Hepatocyte (in vitro differentiated cells): ENCODE measurements around the gene LRRC61. TPM values are rescaled to one million over a fixed set of nuclear protein-coding genes. Genes with fewer than 3 reads are reported as not detected.
"Not testable (repeated sequence)": the region's sequence is repeated elsewhere in the genome, so short reads cannot be mapped to it uniquely, and the experiment has no call there.

Experiments
- DNase-seq: peaks from one replicate; pipeline ENCODE4 v3.0.0-alpha.2; 2016; ENCODE audit warnings: low spot score
- H2AFZ ChIP-seq: fragments of 200-600 bp; sonication (generic); 2 replicates; pipeline ENCODE4 v1.6.0; 2016; ENCODE audit warnings: antibody characterized with exemption, mild to moderate bottlenecking
- H3K27ac ChIP-seq: fragments of 200-600 bp; sonication (generic); 2 replicates; pipeline ENCODE4 v1.5.1; 2016; ENCODE audit warnings: mild to moderate bottlenecking
- H3K27me3 ChIP-seq: fragments of 200-600 bp; sonication (generic); 2 replicates; pipeline ENCODE4 v1.6.1; 2016
- H3K36me3 ChIP-seq: fragments of 200-600 bp; sonication (generic); replicated peaks from 2 replicates; pipeline ENCODE4 v1.5.1; 2016; ENCODE audit warnings: low read depth; ENCODE audit not compliant: insufficient read depth
- H3K4me1 ChIP-seq: fragments of 200-600 bp; sonication (generic); 2 replicates; pipeline ENCODE4 v1.5.1; 2016; ENCODE audit warnings: mild to moderate bottlenecking, moderate library complexity; ENCODE audit not compliant: insufficient read depth
- H3K4me2 ChIP-seq: fragments of 200-600 bp; sonication (generic); 2 replicates; pipeline ENCODE4 v1.6.0; 2016
- H3K4me3 ChIP-seq: fragments of 200-600 bp; sonication (generic); 2 replicates; pipeline ENCODE4 v1.5.1; 2016; ENCODE audit warnings: mild to moderate bottlenecking
- H3K79me2 ChIP-seq: fragments of 200-600 bp; sonication (generic); 2 replicates; pipeline ENCODE4 v1.6.0; 2017; ENCODE audit warnings: mild to moderate bottlenecking
- H3K9me2 ChIP-seq: fragments of 200-600 bp; sonication (generic); replicated peaks from 2 replicates; pipeline ENCODE4 v1.6.0; 2017; ENCODE audit warnings: mild to moderate bottlenecking; ENCODE audit not compliant: insufficient read depth
- H3K9me3 ChIP-seq: fragments of 200-600 bp; sonication (generic); 2 replicates; pipeline ENCODE4 v1.5.1; 2016; ENCODE audit warnings: low read depth, mild to moderate bottlenecking
- H4K20me1 ChIP-seq: fragments of 200-600 bp; sonication (generic); 2 replicates; pipeline ENCODE4 v1.6.0; 2016; ENCODE audit warnings: mild to moderate bottlenecking; ENCODE audit not compliant: insufficient read depth, poor library complexity, severe bottlenecking
- CTCF ChIP-seq: fragments of 200-600 bp; sonication (generic); IDR thresholded peaks from 2 replicates; pipeline ENCODE4 v1.5.1; 2016; ENCODE audit warnings: antibody characterized with exemption, mild to moderate bottlenecking; ENCODE audit not compliant: poor library complexity
- EZH2 ChIP-seq: fragments of 200-600 bp; sonication (generic); IDR thresholded peaks from 2 replicates; pipeline ENCODE4 v1.6.1; 2016; ENCODE audit warnings: antibody characterized with exemption, mild to moderate bottlenecking, borderline replicate concordance
- EZH2phosphoT487 ChIP-seq: fragments of 200-600 bp; sonication (generic); IDR thresholded peaks from one replicate; pipeline ENCODE4 v1.6.1; 2018; ENCODE audit warnings: antibody characterized with exemption, mild to moderate bottlenecking, low read depth, moderate library complexity; ENCODE audit not compliant: unreplicated experiment, severe bottlenecking
- WGBS: methylation state at CpG from one replicate; pipeline ENCODE4 v1.1.6; 2016; ENCODE audit warnings: low lambda C conversion rate; ENCODE audit errors: missing lambda C conversion rate; 5-methylcytosine and 5-hydroxymethylcytosine counted together
- polyA plus RNA-seq: library from polyadenylated mRNA; unstranded; fragments of >200 nt; fragmentation: Nextera tagmentation; extraction: Ambion mirVana; gene quantifications from 2 replicates; pipeline ENCODE4 v1.2.1, GENCODE V29; 2016
- total RNA-seq: library from RNA; depleted of rRNA; stranded (reverse); fragments of >200 nt; gene quantifications from 2 replicates; pipeline ENCODE4 v1.2.3, GENCODE V29; 2014

LRRC61 gene
- total and polyA plus RNA-seq, 2 experiments from 2014 or later, result 23.4 to 38.7 TPM

DNA sequence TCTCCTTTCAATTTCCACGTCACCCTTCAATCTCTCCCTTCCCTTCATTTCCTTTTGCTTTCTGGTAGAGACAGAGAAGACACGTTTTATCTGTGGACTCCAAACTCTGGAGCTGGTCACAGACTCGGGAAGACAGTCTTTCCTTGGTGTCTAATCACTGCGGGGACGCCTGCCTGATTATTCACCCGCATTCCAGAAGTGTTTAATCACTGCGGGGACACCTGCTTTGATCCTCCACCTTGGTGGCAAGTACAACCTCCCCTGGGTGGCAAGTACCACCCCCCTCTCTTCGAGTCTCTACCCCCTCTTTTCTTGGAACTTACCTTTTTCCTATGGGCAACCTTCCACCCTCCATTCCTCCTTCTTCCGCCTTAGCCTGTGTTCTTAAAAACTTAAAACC is 15.3 kb upstream of the LRRC61 start:
- no peaks in the 10 kb centered on the region for H3K4me1 ChIP-seq

GRCh38 chr7:150308575-150308974 is 14.6 kb upstream of the LRRC61 start:
- Histone ChIP-seq H3K4me1 (no peaks in the 10 kb centered on the region), H2AFZ (no peak overlapping the region), H3K4me2 (no peak overlapping the region), H4K20me1 (no peaks in the 10 kb centered on the region), H3K79me2 (no peaks in the 10 kb centered on the region), H3K36me3 (no peaks in the 10 kb centered on the region), H3K9me3 (no peaks in the 10 kb centered on the region), H3K27me3 (no peaks in the 10 kb centered on the region), H3K4me3 (no peak overlapping the region), H3K27ac (no peak overlapping the region), H3K9me2 (no peaks in the 10 kb centered on the region)
- TF ChIP-seq EZH2, result no peak
- no peak for DNase-seq

More for the DNA sequence above, 15.3 kb upstream of the LRRC61 start:
- Histone ChIP-seq H3K9me3 (no peaks in the 10 kb centered on the region), H3K27ac (no peak overlapping the region), H3K9me2 (no peaks in the 10 kb centered on the region), H3K4me3 (no peak overlapping the region), H3K79me2 (no peaks in the 10 kb centered on the region), H3K27me3 (no peaks in the 10 kb centered on the region), H3K4me2 (no peak overlapping the region), H4K20me1 (no peaks in the 10 kb centered on the region), H2AFZ (no peak overlapping the region), H3K36me3 (no peaks in the 10 kb centered on the region)
- 82% methylated on average over 9 of the region's 9 CpGs for WGBS
- TF ChIP-seq CTCF (no peak), EZH2 (no peak), EZH2phosphoT487 (no peak)
- DNase-seq, result no peak

DNA sequence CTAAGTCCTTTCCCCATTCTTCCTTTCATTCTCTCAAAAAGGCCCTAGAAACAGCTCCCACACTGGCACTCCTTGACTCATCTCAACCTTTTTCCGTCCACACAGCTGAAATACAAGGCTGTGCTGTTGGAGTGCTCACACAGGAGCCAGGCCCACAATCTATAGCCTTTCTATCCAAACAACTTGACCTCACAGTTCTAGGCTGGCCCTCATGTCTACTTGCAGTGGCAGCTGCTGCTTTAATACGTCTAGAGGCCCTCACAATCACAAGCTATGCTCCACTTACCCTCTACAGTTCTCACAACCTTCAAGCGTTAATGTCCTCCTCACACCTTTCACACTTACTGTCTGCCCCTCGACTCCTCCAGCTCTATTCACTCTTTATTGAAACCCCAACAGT is 12.0 kb upstream of the LRRC61 start:
- Histone ChIP-seq H3K4me1 (no peaks in the 10 kb centered on the region), H2AFZ (no peak overlapping the region), H3K79me2 (no peaks in the 10 kb centered on the region), H3K36me3 (no peaks in the 10 kb centered on the region), H3K4me2 (no peak overlapping the region), H3K27ac (no peak overlapping the region), H4K20me1 (no peaks in the 10 kb centered on the region), H3K9me3 (no peaks in the 10 kb centered on the region), H3K9me2 (no peaks in the 10 kb centered on the region), H3K4me3 (no peak overlapping the region), H3K27me3 (no peaks in the 10 kb centered on the region)
- DNase-seq, result no peak
- WGBS, result 87% methylated on average over 4 of the region's 4 CpGs
- TF ChIP-seq CTCF (no peak), EZH2phosphoT487 (no peak), EZH2 (no peak)

DNA sequence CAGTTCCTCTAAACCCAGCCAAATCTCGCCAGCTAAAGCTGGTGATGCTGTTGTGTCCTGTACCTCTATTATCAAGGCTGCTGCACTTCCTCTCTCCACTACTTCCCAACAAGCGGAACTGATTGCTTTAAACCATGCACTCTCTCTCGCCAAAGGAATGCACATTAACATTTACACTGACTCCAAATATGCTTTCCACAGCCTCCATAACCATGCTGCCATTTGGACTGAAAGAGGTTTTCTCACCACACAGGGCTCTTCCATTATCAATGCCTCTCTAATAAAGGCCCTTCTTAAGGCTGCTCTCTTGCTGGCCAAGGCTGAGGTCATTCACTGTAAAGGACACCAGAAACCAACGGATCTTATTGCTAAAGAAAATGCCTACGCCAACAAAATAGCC is 11.4 kb upstream of the LRRC61 start:
- no peak for DNase-seq
- Histone ChIP-seq H3K4me3 (no peak overlapping the region), H2AFZ (no peak overlapping the region), H3K9me3 (no peaks in the 10 kb centered on the region), H3K9me2 (no peaks in the 10 kb centered on the region), H3K36me3 (no peaks in the 10 kb centered on the region), H4K20me1 (no peaks in the 10 kb centered on the region), H3K27ac (no peak overlapping the region), H3K4me2 (no peak overlapping the region), H3K79me2 (no peaks in the 10 kb centered on the region), H3K27me3 (no peaks in the 10 kb centered on the region), H3K4me1 (no peaks in the 10 kb centered on the region)
- 70% methylated on average over 5 of the region's 5 CpGs for WGBS
- TF ChIP-seq CTCF (no peak), EZH2 (no peak)

DNA sequence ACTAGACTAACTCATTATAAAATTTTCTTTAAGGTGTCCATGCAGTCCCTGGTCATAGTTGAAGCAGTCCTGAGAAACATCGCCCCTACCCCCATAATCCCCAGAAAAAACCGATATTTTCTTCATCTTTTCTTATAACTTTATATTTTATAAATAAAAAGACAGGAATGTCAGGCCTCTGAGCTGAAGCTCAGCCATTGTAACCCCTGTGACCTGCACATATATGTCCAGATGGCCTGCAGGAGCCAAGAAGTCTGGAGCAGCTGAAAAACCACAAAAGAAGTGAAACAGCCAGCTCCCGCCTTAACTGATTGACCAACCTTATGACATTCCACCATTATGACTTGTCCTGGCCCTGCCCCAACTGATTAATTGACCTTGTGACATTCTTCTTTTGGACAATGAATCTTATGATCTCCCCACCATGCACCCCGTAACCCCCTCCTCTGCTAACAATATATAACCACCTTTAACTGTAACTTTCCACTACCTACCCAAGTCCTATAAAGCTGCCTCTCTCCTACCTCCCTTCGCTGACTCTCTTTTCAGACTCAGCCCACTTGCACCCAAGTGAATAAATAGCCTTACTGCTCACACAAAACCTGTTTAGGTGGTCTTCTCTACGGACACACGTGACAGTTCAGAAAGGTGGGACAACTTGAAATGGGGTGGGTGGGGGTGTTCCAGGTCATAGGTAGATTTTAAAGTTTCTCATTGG is 10.3 kb upstream of the LRRC61 start:
- WGBS, result 75% methylated on average over 7 of the region's 7 CpGs
- not testable (repeated sequence) for H3K4me1 ChIP-seq, H3K4me2 ChIP-seq, H3K36me3 ChIP-seq, H3K27me3 ChIP-seq, H4K20me1 ChIP-seq, H3K27ac ChIP-seq, H3K79me2 ChIP-seq, DNase-seq, H2AFZ ChIP-seq, H3K9me3 ChIP-seq, H3K9me2 ChIP-seq, H3K4me3 ChIP-seq
